Upper lobe of left lung (tissue), 4 donors: Measurements from ENCODE around the gene DNAJC13.

Experiments
- EP300 ChIP-seq, 4 donors: sonication (generic); formaldehyde crosslinking; IDR thresholded peaks; one replicate each; pipeline ENCODE4 v1.5.1; 2017; ENCODE audit warnings: antibody characterized with exemption in 4 of 4, control low read depth in 2 of 4
- POLR2A ChIP-seq, 4 donors: fragments of 450-650 bp; IDR thresholded peaks; one replicate each; pipeline ENCODE4 v1.5.1; 2016 to 2017; ENCODE audit warnings: antibody characterized with exemption in 4 of 4, mild to moderate bottlenecking in 2 of 4
- TF ChIP-seq, protein P1 (sequence below), 6 experiments: fragments of 450-650 bp in 4 of 6; fragments of 200-600 bp in 2 of 6; sonication (generic) in 2 of 6; IDR thresholded peaks; one replicate each; pipeline ENCODE4 v1.5.1; 2016 to 2019; ENCODE audit warnings: antibody characterized with exemption in 6 of 6

DNA sequence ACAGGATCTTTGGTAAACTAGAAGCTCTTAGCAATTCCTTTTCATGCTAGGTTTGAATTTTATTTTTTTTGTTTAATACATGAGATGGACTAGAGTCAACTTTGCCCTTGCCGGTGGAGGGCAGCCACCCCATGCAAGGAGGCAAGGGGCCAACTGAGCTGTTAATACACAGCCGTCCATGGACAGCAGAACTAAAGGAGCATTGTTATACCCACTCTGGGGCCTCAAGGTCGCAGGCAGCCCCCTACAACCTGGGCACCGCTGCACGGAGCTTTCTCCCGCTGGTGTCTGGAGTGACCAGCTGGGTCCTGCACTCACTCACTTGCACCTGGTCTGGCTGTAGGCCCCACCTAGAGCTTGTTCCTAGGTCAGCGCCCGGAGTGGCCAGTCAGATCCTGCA lies 131.9 kb downstream of the DNAJC13 start:
- TF ChIP-seq, protein P1, sequence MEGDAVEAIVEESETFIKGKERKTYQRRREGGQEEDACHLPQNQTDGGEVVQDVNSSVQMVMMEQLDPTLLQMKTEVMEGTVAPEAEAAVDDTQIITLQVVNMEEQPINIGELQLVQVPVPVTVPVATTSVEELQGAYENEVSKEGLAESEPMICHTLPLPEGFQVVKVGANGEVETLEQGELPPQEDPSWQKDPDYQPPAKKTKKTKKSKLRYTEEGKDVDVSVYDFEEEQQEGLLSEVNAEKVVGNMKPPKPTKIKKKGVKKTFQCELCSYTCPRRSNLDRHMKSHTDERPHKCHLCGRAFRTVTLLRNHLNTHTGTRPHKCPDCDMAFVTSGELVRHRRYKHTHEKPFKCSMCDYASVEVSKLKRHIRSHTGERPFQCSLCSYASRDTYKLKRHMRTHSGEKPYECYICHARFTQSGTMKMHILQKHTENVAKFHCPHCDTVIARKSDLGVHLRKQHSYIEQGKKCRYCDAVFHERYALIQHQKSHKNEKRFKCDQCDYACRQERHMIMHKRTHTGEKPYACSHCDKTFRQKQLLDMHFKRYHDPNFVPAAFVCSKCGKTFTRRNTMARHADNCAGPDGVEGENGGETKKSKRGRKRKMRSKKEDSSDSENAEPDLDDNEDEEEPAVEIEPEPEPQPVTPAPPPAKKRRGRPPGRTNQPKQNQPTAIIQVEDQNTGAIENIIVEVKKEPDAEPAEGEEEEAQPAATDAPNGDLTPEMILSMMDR (IDR thresholded peaks at IDR 0.05), result no peak
- TF ChIP-seq EP300 (IDR thresholded peaks at IDR 0.05), result no peak
- no peak for TF ChIP-seq POLR2A (IDR thresholded peaks at IDR 0.05)
